Esophagus squamous epithelium (tissue), 5 donors: Measurements from ENCODE around the gene UTS2R. TPM values are rescaled to one million over a fixed set of nuclear protein-coding genes. Genes with fewer than 3 reads are reported as not detected.
"Not testable (repeated sequence)": the region's sequence is repeated elsewhere in the genome, so short reads cannot be mapped to it uniquely, and the experiment has no call there.

Experiments used
- DNase-seq: peaks from one replicate; lab custom pipeline; 2025; lab: John Stamatoyannopoulos, UW
- H3K27ac ChIP-seq, 4 donors: fragments of 200-600 bp; sonication (generic); one replicate each; pipeline ENCODE4 v1.5.1; 2016 to 2019; ENCODE audit warnings: mild to moderate bottlenecking in 1 of 4
- H3K27me3 ChIP-seq, 4 donors: fragments of 200-600 bp; sonication (generic); 1 replicate in 3 of 4; 2 replicates in 1 of 4; pipeline versions ENCODE4 v1.5.1 to v1.6.0; 2017 to 2021; ENCODE audit warnings: antibody characterized with exemption in 1 of 4
- H3K36me3 ChIP-seq, 3 donors: fragments of 200-600 bp; sonication (generic); one replicate each; pipeline ENCODE4 v1.5.1; 2016 to 2019
- H3K4me1 ChIP-seq, 3 donors: fragments of 200-600 bp; sonication (generic); one replicate each; pipeline ENCODE4 v1.5.1; 2017 to 2019
- H3K4me3 ChIP-seq, 4 donors: fragments of 200-600 bp; sonication (generic); 1 replicate in 3 of 4; 2 replicates in 1 of 4; pipeline ENCODE4 v1.5.1; 2016 to 2019; ENCODE audit warnings: mild to moderate bottlenecking in 2 of 4, moderate library complexity in 1 of 4
- H3K9me3 ChIP-seq, 3 donors: fragments of 200-600 bp; sonication (generic); one replicate each; pipeline ENCODE4 v1.5.1; 2016 to 2019
- CTCF ChIP-seq, 6 experiments: fragments of 450-650 bp in 4 of 6; fragments of 200-600 bp in 2 of 6; sonication (generic) in 2 of 6; IDR thresholded peaks; one replicate each; pipeline ENCODE4 v1.5.1; 2016 to 2019; ENCODE audit warnings: antibody characterized with exemption in 6 of 6, mild to moderate bottlenecking in 4 of 6, moderate library complexity in 4 of 6
- POLR2A ChIP-seq, 4 donors: fragments of 450-650 bp; IDR thresholded peaks; one replicate each; pipeline ENCODE4 v1.6.1; 2017; ENCODE audit warnings: antibody characterized with exemption in 4 of 4, mild to moderate bottlenecking in 4 of 4, moderate library complexity in 3 of 4
- WGBS, 2 donors: methylation state at CpG; one replicate each; pipeline ENCODE4 v1.1.5; 2018; 5-methylcytosine and 5-hydroxymethylcytosine counted together
- intact Hi-C: fragments of 100-400 bp; cut with DNase I; formaldehyde crosslinking; loops from one replicate; pipeline ENCODE4 v1.15.0; 2022
- total RNA-seq, 4 donors: library from RNA; depleted of rRNA; stranded (reverse); fragments of >200 nt; gene quantifications; one replicate each; pipeline ENCODE4 v1.1.0, GENCODE V29; 2016
- donor health status: DM: yes; HTN: yes; CAD: no.

UTS2R gene
- total RNA-seq, 4 donors from 2014 or later, result not detected

DNA sequence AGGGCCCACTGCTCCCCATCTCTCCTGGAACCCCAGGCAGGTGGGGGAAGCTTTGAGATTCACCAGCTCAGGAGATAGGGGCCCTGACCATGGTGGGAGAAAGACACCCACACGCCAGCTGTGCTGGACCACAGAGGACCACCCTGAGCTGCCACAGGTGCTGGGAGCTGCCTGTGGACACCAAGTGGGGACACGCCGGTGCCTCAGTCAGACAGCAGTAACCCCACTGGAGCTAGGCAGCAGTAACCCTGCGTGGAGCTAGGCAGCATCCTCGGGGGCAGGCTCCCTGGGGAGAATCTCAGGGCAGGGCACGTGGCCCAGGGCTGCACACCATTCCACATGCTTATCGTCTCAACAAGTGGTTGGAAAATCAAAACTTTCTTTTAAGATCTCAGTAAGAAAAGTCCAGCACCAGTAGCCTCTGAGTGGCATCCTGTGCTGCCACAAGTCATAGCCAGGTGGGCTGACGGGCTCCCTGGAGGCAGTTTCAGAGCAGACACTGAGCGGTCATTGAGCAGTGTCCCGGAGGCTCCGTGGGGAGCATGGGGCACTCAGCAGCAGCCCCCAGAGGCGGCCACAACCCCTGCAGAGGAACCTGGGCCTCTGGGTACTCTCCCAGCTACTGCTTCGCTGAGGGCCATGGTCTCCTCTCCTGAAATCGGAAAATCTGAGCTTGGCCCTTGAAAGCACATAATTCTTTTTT lies 38.6 kb downstream of the UTS2R start:
- DNase-seq, result no peak
- 89 to 94% methylated on average over 8 to 9 of the region's 14 CpGs for WGBS, 2 donors
- H3K36me3 ChIP-seq, result peaks cover 0 to 66% (median 0%) of the 10 kb centered on the region in 3 donors
- H3K27me3 ChIP-seq, result no peaks in the 10 kb centered on the region
- H3K27ac ChIP-seq, result no peak overlapping the region
- H3K4me3 ChIP-seq, result no peak overlapping the region
- intact Hi-C loops, result no loop called here
- no peaks in the 10 kb centered on the region for H3K9me3 ChIP-seq
- TF ChIP-seq POLR2A (IDR thresholded peaks at IDR 0.05) (no peak), CTCF (IDR thresholded peaks at IDR 0.05) (no peak)
- H3K4me1 ChIP-seq, result peaks cover 4 to 11% (median 5%) of the 10 kb centered on the region in 3 donors

- H3K4me1 ChIP-seq, result peaks cover 4 to 11% (median 5%) of the 10 kb centered on the region in 3 donors
- no peaks in the 10 kb centered on the region for H3K27me3 ChIP-seq
- DNase-seq, result no peak
- no peak overlapping the region for H3K27ac ChIP-seq
- H3K9me3 ChIP-seq, result no peaks in the 10 kb centered on the region
- WGBS, 2 donors, result 91 to 99% methylated on average over 9 to 15 of the region's 24 CpGs
- peaks cover 0 to 53% (median 0%) of the 10 kb centered on the region in 3 donors for H3K36me3 ChIP-seq
- intact Hi-C loops, result no loop called here
- TF ChIP-seq POLR2A (IDR thresholded peaks at IDR 0.05) (no peak), CTCF (IDR thresholded peaks at IDR 0.05) (no peak)
- no peak overlapping the region for H3K4me3 ChIP-seq
These were observed 40.0 kb downstream of the UTS2R start for GRCh38 chr17:82411396-82412053.

- Histone ChIP-seq H3K4me1 (peaks cover 4 to 13% (median 5%) of the 10 kb centered on the region in 3 donors), H3K36me3 (peaks cover 0 to 50% (median 0%) of the 10 kb centered on the region in 3 donors)
- H3K27me3 ChIP-seq, H3K4me3 ChIP-seq, DNase-seq, H3K27ac ChIP-seq, H3K9me3 ChIP-seq, intact Hi-C loops: not testable (repeated sequence)
- WGBS, 2 donors, result 89 to 98% methylated on average over 9 of the region's 16 CpGs
These were observed 40.5 kb downstream of the UTS2R start for GRCh38 chr17:82412081-82412480.

- no peaks in the 10 kb centered on the region for H3K9me3 ChIP-seq
- no peak overlapping the region for H3K4me3 ChIP-seq
- 91 to 92% methylated on average over 26 of the region's 29 CpGs for WGBS, 2 donors
- TF ChIP-seq POLR2A (IDR thresholded peaks at IDR 0.05) (no peak), CTCF (IDR thresholded peaks at IDR 0.05) (no peak)
- intact Hi-C loops, result no loop called here
- H3K27me3 ChIP-seq, result no peaks in the 10 kb centered on the region
- H3K36me3 ChIP-seq, result peaks cover 0 to 44% (median 0%) of the 10 kb centered on the region in 3 donors
- H3K4me1 ChIP-seq, result peaks cover 8 to 21% (median 9%) of the 10 kb centered on the region in 3 donors
- H3K27ac ChIP-seq, result no peak overlapping the region
- DNase-seq, result no peak
These were observed 41.3 kb downstream of the UTS2R start for GRCh38 chr17:82412535-82413520.

- Histone ChIP-seq H3K27ac (no peak overlapping the region), H3K27me3 (no peaks in the 10 kb centered on the region), H3K4me3 (no peak overlapping the region), H3K9me3 (no peaks in the 10 kb centered on the region), H3K36me3 (peaks cover 0 to 28% (median 0%) of the 10 kb centered on the region in 3 donors), H3K4me1 (peaks cover 16 to 35% (median 16%) of the 10 kb centered on the region in 3 donors)
- intact Hi-C loops, result loop anchor here (2.0 kb wide), 1 partner anchor 64 kb away; no protein-coding TSS in a partner anchor
- no peak for DNase-seq
- peak in 5 of 6 experiments; percentile 48 to 69 (median 63) for TF ChIP-seq CTCF (IDR thresholded peaks at IDR 0.05)
- no peak for TF ChIP-seq POLR2A (IDR thresholded peaks at IDR 0.05)
- 33 to 34% methylated on average over 25 to 33 of the region's 38 CpGs for WGBS, 2 donors
These were observed 43.1 kb downstream of the UTS2R start for GRCh38 chr17:82414548-82415281.
